Neural cell (in vitro differentiated cells): Measurements from ENCODE around the gene TTC21A.

Experiments used
- TAF1 ChIP-seq: IDR thresholded peaks from 2 replicates; pipeline ENCODE4 v1.6.1; 2012; ENCODE audit warnings: low read depth
- TF ChIP-seq, protein P1 (sequence below): fragments of 450-650 bp; IDR thresholded peaks from 2 replicates; pipeline ENCODE4 v1.5.1; 2014; ENCODE audit warnings: antibody characterized with exemption, mild to moderate bottlenecking, moderate library complexity; ENCODE audit not compliant: poor library complexity, severe bottlenecking

DNA sequence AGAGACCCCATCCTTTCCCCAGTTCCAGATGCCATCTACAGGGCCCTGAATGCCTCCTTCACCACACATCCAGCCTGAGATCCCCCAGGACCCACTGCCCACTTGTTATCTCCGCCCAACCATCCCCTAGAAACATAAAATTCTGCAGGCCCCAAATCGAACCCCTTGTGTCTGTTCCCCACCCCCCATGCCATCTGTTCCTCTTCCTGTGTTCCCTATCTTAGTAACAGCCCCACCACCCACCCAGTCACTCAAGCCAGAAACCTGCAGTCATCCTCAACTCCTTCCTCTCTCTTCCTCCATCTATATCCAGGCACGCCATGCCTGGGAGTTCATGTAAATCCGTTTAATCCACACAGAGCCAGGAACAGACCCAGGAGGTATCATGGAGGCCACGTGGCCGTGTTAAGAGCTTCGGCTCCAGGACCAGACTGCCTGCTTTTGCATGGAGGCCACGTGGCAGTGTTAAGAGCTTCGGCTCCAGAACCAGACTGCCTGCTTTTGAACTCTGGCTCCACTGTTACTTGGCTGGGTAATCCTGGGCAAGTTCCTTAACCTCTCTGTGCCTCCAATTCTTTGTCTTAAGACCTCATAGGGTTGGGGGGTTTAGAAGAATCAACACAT lies 41.1 kb downstream of the TTC21A start:
- TF ChIP-seq, protein P1, sequence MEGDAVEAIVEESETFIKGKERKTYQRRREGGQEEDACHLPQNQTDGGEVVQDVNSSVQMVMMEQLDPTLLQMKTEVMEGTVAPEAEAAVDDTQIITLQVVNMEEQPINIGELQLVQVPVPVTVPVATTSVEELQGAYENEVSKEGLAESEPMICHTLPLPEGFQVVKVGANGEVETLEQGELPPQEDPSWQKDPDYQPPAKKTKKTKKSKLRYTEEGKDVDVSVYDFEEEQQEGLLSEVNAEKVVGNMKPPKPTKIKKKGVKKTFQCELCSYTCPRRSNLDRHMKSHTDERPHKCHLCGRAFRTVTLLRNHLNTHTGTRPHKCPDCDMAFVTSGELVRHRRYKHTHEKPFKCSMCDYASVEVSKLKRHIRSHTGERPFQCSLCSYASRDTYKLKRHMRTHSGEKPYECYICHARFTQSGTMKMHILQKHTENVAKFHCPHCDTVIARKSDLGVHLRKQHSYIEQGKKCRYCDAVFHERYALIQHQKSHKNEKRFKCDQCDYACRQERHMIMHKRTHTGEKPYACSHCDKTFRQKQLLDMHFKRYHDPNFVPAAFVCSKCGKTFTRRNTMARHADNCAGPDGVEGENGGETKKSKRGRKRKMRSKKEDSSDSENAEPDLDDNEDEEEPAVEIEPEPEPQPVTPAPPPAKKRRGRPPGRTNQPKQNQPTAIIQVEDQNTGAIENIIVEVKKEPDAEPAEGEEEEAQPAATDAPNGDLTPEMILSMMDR, result no peak
- TF ChIP-seq TAF1, result no peak
